ENCODE results near the gene DGKQ.

DGKQ gene

GRCh38 chr4:961351-962230 is 11.8 kb downstream of the DGKQ start:
- DNase-seq, result no peak

GRCh38 chr4:960636-961350 is 12.6 kb downstream of the DGKQ start:
- DNase-seq, result no peak

- DNase-seq, result no peak
These were observed 13.2 kb downstream of the DGKQ start for GRCh38 chr4:960140-960635.

- DNase-seq, result no peak
These were observed 13.8 kb downstream of the DGKQ start for GRCh38 chr4:959338-960139.

- DNase-seq, result no peak
These were observed 14.6 kb downstream of the DGKQ start for GRCh38 chr4:958696-959337.

GRCh38 chr4:958314-958665 is 15.1 kb downstream of the DGKQ start:
- DNase-seq, result no peak

- no peak for DNase-seq
These were observed 15.6 kb downstream of the DGKQ start for GRCh38 chr4:957581-958313.

GRCh38 chr4:957231-957580 is 16.2 kb downstream of the DGKQ start:
- DNase-seq, result no peak

GRCh38 chr4:956531-957230 is 16.7 kb downstream of the DGKQ start:
- no peak for DNase-seq

GRCh38 chr4:955931-956381 is 17.4 kb downstream of the DGKQ start:
- DNase-seq, result no peak

- no peak for DNase-seq
These were observed 18.0 kb downstream of the DGKQ start for GRCh38 chr4:955161-955921.

GRCh38 chr4:954211-955020 is 19.0 kb downstream of the DGKQ start:
- no peak for DNase-seq

GRCh38 chr4:953574-953915 is 19.8 kb downstream of the DGKQ start:
- DNase-seq, result no peak

GRCh38 chr4:952881-953573 is 20.3 kb downstream of the DGKQ start:
- DNase-seq, result no peak

GRCh38 chr4:951594-952468 is 21.5 kb downstream of the DGKQ start:
- no peak for DNase-seq

GRCh38 chr4:951186-951585 is 22.2 kb downstream of the DGKQ start:
- no peak for DNase-seq

GRCh38 chr4:950136-951020 is 23.0 kb downstream of the DGKQ start:
- no peak for DNase-seq
